ENCODE measurements around the gene LIMA1. TPM values are rescaled to one million over a fixed set of nuclear protein-coding genes. Genes with fewer than 3 reads are reported as not detected.

The LIMA1 gene
- total RNA-seq, 6 donors from 2014 or later, result 55.2 to 126 (median 68.8) TPM

DNA sequence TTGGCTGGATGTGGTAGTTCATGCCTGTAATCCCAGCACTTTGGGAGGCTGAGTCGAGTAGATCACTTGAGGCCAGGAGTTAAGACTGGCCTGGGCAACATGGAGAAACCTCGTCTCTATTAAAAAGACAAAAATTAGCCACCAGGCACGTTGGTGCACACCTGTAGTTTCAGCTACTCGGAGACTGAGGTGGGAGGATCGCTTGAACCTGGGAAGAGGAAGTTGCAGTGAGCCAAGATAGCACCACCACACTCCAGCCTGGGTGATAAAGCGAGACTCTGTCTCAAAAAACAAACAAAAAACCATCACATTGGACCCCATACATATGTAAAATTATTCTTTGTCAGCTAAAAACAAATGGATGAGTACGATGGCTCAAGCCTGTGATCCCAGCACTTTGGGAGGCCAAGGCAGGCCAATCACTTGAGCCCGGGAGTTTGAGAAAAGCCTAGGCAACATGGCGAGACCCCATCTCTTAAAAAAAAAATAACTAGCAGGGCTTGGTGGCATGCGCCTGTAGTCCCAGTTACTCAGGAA lies 43.9 kb downstream of the LIMA1 start:
- ATAC-seq (ENCODE audit: low FRiP score in 2 of 2), result no peak
- H3K36me3 ChIP-seq, result peaks cover 0 to 13% (median 2%) of the 10 kb centered on the region in 4 donors
- H3K9me3 ChIP-seq, result no peaks in the 10 kb centered on the region
- DNase-seq, result no peak
- H3K4me3 ChIP-seq, result no peak overlapping the region
- TF ChIP-seq CTCF (IDR thresholded peaks at IDR 0.05), result no peak
- no peak for TF ChIP-seq POLR2A (IDR thresholded peaks at IDR 0.05)
- no peak for TF ChIP-seq POLR2AphosphoS5 (IDR thresholded peaks at IDR 0.05)
- TF ChIP-seq EP300 (IDR thresholded peaks at IDR 0.05), result no peak
- WGBS, 2 donors, result 83 to 91% methylated on average over 10 of the region's 10 CpGs
- H3K4me1 ChIP-seq, result peaks cover 28 to 40% (median 35%) of the 10 kb centered on the region in 4 donors
- peak overlapping the region in 2 of 4 donors; percentile 9 to 43 for H3K27ac ChIP-seq
- no peaks in the 10 kb centered on the region for H3K27me3 ChIP-seq

- H3K36me3 ChIP-seq, result peaks cover 0 to 23% (median 2%) of the 10 kb centered on the region in 4 donors
- H3K27ac ChIP-seq, result no peak overlapping the region
- WGBS, 2 donors, result 68 to 75% methylated on average over 3 of the region's 3 CpGs
- ATAC-seq (ENCODE audit: low FRiP score in 2 of 2) (no peak), DNase-seq (no peak)
- TF ChIP-seq POLR2A (IDR thresholded peaks at IDR 0.05) (no peak), CTCF (IDR thresholded peaks at IDR 0.05) (no peak), EP300 (IDR thresholded peaks at IDR 0.05) (no peak), POLR2AphosphoS5 (IDR thresholded peaks at IDR 0.05) (no peak)
- no peaks in the 10 kb centered on the region for H3K9me3 ChIP-seq
- peaks cover 0 to 18% (median 4%) of the 10 kb centered on the region in 4 donors for H3K4me1 ChIP-seq
- H3K4me3 ChIP-seq, result no peak overlapping the region
- H3K27me3 ChIP-seq, result no peaks in the 10 kb centered on the region
These were observed 49.0 kb downstream of the LIMA1 start for GRCh38 chr12:50234347-50234746.

DNA sequence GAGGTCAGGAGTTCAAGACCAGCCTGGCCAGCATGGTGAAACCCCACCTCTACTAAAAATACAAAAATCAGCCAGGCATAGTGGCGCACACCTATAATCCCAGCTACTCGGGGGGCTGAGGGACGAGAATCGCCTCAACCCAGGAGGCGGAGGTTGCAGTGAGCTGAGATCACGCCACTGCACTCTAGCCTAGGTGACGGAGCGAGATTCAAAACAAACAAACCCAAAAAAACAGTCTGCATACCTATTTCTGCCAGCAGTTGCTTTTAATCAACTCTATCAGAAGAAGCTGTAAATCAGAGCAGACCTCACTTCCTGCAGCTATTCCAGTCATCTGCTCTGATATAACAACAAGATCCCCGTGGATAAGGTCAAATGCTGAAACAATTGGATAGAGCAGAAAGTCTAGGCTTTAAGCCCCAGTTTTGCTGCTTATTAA lies 50.5 kb downstream of the LIMA1 start:
- Histone ChIP-seq H3K4me1 (peaks cover 0 to 18% (median 0%) of the 10 kb centered on the region in 4 donors), H3K9me3 (no peaks in the 10 kb centered on the region), H3K36me3 (peaks cover 0 to 23% (median 2%) of the 10 kb centered on the region in 4 donors), H3K27me3 (no peaks in the 10 kb centered on the region), H3K4me3 (no peak overlapping the region), H3K27ac (peak overlapping the region in 1 of 4 donors; percentile 27)
- no peak for DNase-seq
- 79 to 81% methylated on average over 9 of the region's 9 CpGs for WGBS, 2 donors
- TF ChIP-seq POLR2AphosphoS5 (IDR thresholded peaks at IDR 0.05) (no peak), POLR2A (IDR thresholded peaks at IDR 0.05) (no peak), CTCF (IDR thresholded peaks at IDR 0.05) (no peak), EP300 (IDR thresholded peaks at IDR 0.05) (no peak)
- ATAC-seq (ENCODE audit: low FRiP score in 2 of 2), result no peak

DNA sequence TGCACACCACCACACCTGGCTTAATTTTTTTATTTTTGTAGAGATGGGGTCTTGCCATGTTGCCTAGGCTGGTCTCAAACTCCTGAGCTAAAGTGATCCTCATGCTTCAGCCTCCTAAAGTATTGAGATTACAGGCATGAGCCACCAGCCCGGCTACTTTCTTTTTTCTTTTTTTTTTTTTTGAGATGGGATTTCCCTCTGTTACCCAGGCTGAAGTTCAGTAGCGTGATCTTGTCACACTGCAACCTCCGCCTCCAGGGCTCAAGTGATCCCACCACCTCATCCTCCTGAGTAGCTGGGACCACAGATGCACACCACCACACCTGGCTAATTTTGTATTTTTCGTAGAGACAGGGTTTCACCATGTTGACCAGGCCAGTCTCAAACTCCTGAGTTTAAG lies 51.1 kb downstream of the LIMA1 start:
- DNase-seq (no peak), ATAC-seq (ENCODE audit: low FRiP score in 2 of 2) (no peak)
- H3K27me3 ChIP-seq, result no peaks in the 10 kb centered on the region
- H3K27ac ChIP-seq, result peak overlapping the region in 1 of 4 donors; percentile 27
- 93 to 94% methylated on average over 4 of the region's 4 CpGs for WGBS, 2 donors
- TF ChIP-seq POLR2AphosphoS5 (IDR thresholded peaks at IDR 0.05) (no peak), POLR2A (IDR thresholded peaks at IDR 0.05) (no peak), EP300 (IDR thresholded peaks at IDR 0.05) (no peak), CTCF (IDR thresholded peaks at IDR 0.05) (no peak)
- H3K9me3 ChIP-seq, result no peaks in the 10 kb centered on the region
- H3K4me3 ChIP-seq, result no peak overlapping the region
- peaks cover 0 to 18% (median 0%) of the 10 kb centered on the region in 4 donors for H3K4me1 ChIP-seq
- peaks cover 0 to 23% (median under 1%) of the 10 kb centered on the region in 4 donors for H3K36me3 ChIP-seq

DNA sequence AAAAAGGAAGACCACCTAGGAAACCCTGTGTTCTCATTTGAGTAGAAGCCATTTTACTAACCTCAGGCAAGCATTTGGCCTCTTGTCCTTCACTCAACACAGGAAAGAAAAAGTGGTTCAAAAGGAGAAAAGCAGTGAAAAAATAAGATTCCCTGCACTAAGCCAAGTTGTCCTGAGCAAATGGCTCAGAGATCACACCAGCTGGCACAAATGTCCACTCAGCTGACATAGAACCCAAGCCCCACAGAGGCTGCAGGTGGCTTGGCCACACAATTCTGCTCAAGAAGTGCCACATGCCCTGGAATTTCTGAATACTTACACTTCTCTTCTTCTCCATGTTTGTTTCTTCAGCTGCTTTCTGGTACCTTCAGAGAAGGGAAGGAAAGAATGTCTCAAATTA lies 52.0 kb downstream of the LIMA1 start:
- peaks cover 0 to 15% (median 0%) of the 10 kb centered on the region in 4 donors for H3K36me3 ChIP-seq
- no peak for ATAC-seq (ENCODE audit: low FRiP score in 2 of 2)
- no peak overlapping the region for H3K27ac ChIP-seq
- TF ChIP-seq CTCF (IDR thresholded peaks at IDR 0.05) (no peak), EP300 (IDR thresholded peaks at IDR 0.05) (no peak), POLR2AphosphoS5 (IDR thresholded peaks at IDR 0.05) (no peak), POLR2A (IDR thresholded peaks at IDR 0.05) (no peak)
- no peaks in the 10 kb centered on the region for H3K9me3 ChIP-seq
- H3K4me3 ChIP-seq, result no peak overlapping the region
- no peaks in the 10 kb centered on the region for H3K27me3 ChIP-seq
- DNase-seq, result no peak
- H3K4me1 ChIP-seq, result peaks cover 0 to 18% (median 0%) of the 10 kb centered on the region in 4 donors
